C1 segment of cervical spinal cord (tissue), 14 donors: ENCODE measurements around the gene LRP1B.
"Not testable (repeated sequence)": the region's sequence is repeated elsewhere in the genome, so short reads cannot be mapped to it uniquely, and the experiment has no call there.

ENCODE experiments used
- DNase-seq, 14 donors: peaks; one replicate each; lab custom pipeline; 2025; lab: John Stamatoyannopoulos, UW

LRP1B gene

GRCh38 chr2:140567734-140568133 is 1563.1 kb downstream of the LRP1B start:
- no peak for DNase-seq

GRCh38 chr2:140565756-140566155 is 1565.1 kb downstream of the LRP1B start:
- DNase-seq = no peak

- no peak for DNase-seq
Observed at GRCh38 chr2:140555701-140556100, 1575.1 kb downstream of the LRP1B start.

- no peak for DNase-seq
Observed at GRCh38 chr2:140552634-140553033, 1578.2 kb downstream of the LRP1B start.

- no peak for DNase-seq
Observed at GRCh38 chr2:140551287-140551686, 1579.5 kb downstream of the LRP1B start.

GRCh38 chr2:140550821-140551220 is 1580.0 kb downstream of the LRP1B start:
- no peak for DNase-seq

- DNase-seq = not testable (repeated sequence)
Observed at GRCh38 chr2:140544769-140545168, 1586.0 kb downstream of the LRP1B start.

- no peak for DNase-seq
Observed at GRCh38 chr2:140542627-140543026, 1588.2 kb downstream of the LRP1B start.

- no peak for DNase-seq
Observed at GRCh38 chr2:140539242-140539875, 1591.5 kb downstream of the LRP1B start.

- DNase-seq = peak in 1 of 14 donors; percentile 3
Observed at GRCh38 chr2:140529706-140530105, 1601.1 kb downstream of the LRP1B start.

- no peak for DNase-seq
Observed at GRCh38 chr2:140528982-140529381, 1601.8 kb downstream of the LRP1B start.

GRCh38 chr2:140526575-140526974 is 1604.2 kb downstream of the LRP1B start:
- DNase-seq = no peak

- DNase-seq = no peak
Observed at GRCh38 chr2:140512106-140512505, 1618.7 kb downstream of the LRP1B start.

GRCh38 chr2:140509765-140510164 is 1621.1 kb downstream of the LRP1B start:
- DNase-seq = no peak

GRCh38 chr2:140508756-140509155 is 1622.1 kb downstream of the LRP1B start:
- no peak for DNase-seq

- DNase-seq = no peak
Observed at GRCh38 chr2:140506606-140507005, 1624.2 kb downstream of the LRP1B start.

- DNase-seq = no peak
Observed at GRCh38 chr2:140504601-140505000, 1626.2 kb downstream of the LRP1B start.

- DNase-seq = no peak
Observed at GRCh38 chr2:140502951-140503630, 1627.7 kb downstream of the LRP1B start.

GRCh38 chr2:140498360-140498759 is 1632.5 kb downstream of the LRP1B start:
- DNase-seq = no peak

- no peak for DNase-seq
Observed at GRCh38 chr2:140496714-140497113, 1634.1 kb downstream of the LRP1B start.

GRCh38 chr2:140491876-140492275 is 1638.9 kb downstream of the LRP1B start:
- no peak for DNase-seq

GRCh38 chr2:140489193-140489592 is 1641.6 kb downstream of the LRP1B start:
- DNase-seq = no peak

- DNase-seq = no peak
Observed at GRCh38 chr2:140481136-140481535, 1649.7 kb downstream of the LRP1B start.
